Measurements from ENCODE around the gene ZNF169.
"Not testable (repeated sequence)": the region's sequence is repeated elsewhere in the genome, so short reads cannot be mapped to it uniquely, and the experiment has no call there.

Gene ZNF169

GRCh38 chr9:94259077-94259862 lies at the start of gene ZNF169:
TSS of gene ZNF169 (plus strand) at chr9:94259298. CDS start at chr9:94278813, 19,515 bp downstream.
- peak; percentile 89 for DNase-seq (ENCODE audit: low read depth)

DNA sequence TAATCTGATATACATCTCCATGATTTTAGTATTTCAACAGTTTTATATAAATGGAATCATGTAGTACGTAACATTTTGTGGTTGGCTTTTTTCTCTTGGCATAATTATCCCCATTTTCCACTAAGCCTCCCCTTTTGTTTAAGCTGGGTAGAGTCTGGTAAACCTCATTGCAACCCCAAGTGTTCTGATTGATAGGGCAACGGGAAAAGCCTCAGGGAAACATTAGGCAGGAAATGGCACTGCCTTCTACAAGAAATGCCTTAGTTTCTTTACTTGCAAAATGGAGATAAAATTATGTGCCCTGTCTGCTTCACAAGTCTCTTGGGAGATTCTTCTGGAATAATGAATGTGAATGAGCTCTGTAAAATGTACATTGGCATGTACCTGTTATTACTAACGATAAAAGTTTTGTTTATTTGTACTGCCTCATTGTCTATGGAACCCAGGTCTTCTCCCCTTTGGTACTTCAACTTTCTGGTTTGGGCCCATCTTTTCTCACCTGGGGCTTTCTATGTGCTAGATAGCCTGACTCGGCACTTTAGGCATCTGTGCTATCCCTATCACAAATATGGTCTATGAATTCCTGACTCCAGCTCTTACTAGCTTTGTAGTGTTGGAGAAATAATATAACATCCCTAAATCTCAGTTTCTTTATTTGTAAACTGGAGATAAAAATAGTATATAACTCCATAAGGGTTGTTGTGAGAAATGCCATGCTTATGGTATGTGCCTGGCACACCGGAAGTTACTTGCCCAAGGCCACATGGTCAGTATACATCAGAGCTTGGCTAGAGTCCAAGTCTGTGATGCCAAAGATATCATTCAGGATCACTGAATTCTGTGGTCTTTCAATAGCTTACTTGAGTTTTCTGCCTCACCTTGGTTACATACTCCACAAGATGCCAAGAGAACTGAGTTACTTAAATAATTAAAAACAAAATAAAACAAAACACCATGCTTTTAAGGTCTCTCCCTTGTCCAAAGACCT lies 48.2 kb upstream of the ZNF169 start:
- DNase-seq (ENCODE audit: low read depth) = no peak

GRCh38 chr9:94212091-94212490 lies 47.0 kb upstream of the ZNF169 start:
- peak; percentile 87 for DNase-seq (ENCODE audit: low read depth)

GRCh38 chr9:94212531-94212930 lies 46.6 kb upstream of the ZNF169 start:
- no peak for DNase-seq (ENCODE audit: low read depth)

DNA sequence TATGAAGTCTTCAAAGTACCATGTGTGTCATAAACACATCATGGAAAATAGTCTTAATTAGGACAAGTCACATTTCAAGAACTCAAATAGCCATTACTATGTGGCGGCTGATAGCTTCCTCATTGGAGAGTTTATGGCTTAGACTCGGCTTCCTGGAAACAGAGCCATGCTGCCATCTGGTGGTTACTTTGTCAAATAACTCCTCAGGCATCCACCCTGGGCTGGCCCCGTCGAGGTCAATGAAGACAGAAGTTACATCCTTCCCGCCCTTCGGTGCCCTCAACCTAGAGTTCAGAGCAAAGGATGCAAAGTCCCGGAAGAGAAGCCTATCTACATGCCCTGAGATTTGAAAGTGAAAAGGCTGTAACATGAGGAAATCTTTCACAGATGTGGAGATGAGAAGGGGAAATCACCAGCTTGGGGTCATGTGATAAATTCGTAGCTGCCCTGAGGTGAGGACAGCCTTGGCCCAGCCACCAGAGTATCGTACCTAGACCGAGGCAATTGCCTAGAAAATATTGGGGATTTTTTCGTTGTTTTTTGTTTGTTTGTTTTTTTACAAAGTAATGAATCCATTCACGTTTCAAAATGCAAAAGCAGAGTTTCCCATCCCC lies 45.5 kb upstream of the ZNF169 start:
- DNase-seq (ENCODE audit: low read depth) = peak; percentile 64

GRCh38 chr9:94222870-94223269 lies 36.2 kb upstream of the ZNF169 start:
- DNase-seq (ENCODE audit: low read depth) = no peak

DNA sequence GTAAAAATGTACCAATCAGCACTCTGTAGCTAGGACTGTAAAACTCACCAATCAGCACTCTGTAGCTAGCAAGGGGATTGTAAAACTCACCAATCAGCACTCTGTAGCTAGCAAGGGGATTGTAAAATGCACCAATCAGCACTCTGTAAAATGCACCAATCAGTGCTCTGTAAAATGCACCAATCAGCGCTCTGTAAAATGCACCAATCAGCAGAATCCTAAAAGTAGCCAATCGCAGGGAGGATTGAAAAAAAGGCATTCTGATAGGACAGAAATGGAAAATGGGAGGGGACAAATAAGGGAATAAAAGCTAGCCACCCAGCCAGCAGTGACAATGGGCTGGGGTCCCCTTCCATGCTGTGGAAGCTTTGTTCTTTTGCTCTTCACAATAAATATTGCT lies 33.7 kb upstream of the ZNF169 start:
- not testable (repeated sequence) for DNase-seq (ENCODE audit: low read depth)

GRCh38 chr9:94228616-94229015 lies 30.5 kb upstream of the ZNF169 start:
- DNase-seq (ENCODE audit: low read depth) = no peak

GRCh38 chr9:94232428-94232827 lies 26.7 kb upstream of the ZNF169 start:
- DNase-seq (ENCODE audit: low read depth) = no peak

DNA sequence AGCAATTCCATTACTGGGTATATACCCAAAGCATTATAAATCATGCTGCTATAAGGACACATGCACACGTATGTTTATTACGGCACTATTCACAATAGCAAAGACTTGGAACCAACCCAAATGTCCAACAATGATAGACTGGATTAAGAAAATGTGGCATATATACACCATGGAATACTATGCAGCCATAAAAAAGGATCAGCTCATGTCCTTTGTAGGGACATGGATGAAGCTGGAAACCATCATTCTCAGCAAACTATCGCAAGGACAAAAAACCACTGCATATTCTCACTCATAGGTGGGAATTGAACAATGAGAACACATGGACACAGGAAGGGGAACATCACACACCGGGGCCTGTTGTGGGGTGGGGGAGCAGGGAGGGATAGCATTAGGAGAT lies 18.0 kb upstream of the ZNF169 start:
- not testable (repeated sequence) for DNase-seq (ENCODE audit: low read depth)

GRCh38 chr9:94245651-94246050 lies 13.4 kb upstream of the ZNF169 start:
- no peak for DNase-seq (ENCODE audit: low read depth)

DNA sequence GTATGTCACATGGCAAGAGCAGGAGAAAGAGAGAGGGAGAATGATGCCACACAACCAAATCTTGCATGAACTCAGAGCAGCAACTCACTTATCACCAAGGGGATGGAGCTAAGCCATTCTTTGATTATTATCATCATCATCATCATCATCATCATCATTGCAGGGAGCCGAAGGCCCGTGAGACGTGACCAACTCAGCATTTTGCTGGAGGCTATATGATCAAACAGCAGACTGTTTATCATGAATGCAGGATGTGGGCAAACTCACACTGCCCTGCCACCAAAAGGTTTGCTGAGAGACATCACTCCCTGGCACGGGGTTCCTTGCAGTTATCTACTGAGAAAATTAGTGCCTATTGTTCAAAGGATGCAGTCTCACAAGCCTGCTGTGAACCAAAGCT lies 8.6 kb upstream of the ZNF169 start:
- no peak for DNase-seq (ENCODE audit: low read depth)

- DNase-seq (ENCODE audit: low read depth) = no peak
Observed at GRCh38 chr9:94256007-94256406, 3.1 kb upstream of the ZNF169 start.

DNA sequence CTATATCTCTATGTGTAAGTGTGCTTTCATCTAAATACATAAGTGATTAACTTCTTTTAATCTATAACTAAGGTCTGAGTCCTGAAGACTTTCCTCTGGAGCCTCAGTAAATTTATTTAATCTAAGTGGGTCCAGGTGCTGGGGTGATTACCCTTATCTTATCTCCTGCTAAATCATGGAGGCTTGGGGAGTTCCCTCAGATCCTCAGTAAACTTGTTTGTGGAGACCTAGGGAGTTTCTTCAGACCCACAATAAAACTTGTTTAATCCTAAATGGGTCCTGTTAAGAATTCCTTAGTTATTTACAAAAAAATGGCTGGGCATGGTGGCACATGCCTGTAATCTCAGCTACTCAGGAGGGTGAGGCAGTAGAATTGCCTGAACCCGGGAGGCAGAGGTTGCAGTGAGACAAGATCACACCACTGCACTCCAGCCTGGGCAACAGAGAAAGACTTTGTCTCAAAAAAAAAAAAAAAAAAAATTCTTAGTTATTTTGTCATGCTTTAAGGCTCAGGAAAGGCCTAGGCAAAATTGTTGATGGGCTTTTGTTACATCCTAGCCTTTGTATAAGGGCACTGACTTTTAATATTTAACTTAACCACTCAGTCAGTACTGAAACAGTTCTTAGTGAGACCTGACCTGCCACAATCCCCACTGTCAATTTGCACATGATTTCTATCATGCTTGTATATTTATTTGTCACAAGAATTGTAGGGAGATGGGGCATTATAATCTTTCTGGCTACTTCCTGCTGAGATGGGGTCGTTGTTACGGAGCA lies 6.7 kb downstream of the ZNF169 start:
- DNase-seq (ENCODE audit: low read depth) = not testable (repeated sequence)

- DNase-seq (ENCODE audit: low read depth) = no peak
Observed at GRCh38 chr9:94269264-94269663, 10.2 kb downstream of the ZNF169 start.

- no peak for DNase-seq (ENCODE audit: low read depth)
Observed at GRCh38 chr9:94270009-94270408, 10.9 kb downstream of the ZNF169 start.

DNA sequence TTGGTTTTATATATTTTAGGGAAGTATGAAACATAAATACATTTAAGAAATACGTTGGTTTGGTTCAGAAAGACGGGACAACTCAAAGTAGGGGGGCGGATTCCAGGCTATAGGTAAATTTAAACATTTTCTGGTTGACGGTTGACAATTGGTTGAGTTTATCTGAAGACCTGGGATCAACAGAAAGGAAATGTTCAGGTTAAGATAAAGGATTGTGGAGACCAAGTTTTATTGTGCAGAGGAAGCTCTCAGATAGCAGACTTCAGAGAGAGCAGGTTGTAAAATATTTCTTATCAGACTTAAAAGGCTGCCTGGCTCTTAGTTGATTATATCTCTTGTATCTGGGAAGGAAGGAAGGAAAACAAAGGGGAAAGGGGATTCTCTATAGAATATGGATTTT lies 17.9 kb downstream of the ZNF169 start:
- DNase-seq (ENCODE audit: low read depth) = not testable (repeated sequence)

DNA sequence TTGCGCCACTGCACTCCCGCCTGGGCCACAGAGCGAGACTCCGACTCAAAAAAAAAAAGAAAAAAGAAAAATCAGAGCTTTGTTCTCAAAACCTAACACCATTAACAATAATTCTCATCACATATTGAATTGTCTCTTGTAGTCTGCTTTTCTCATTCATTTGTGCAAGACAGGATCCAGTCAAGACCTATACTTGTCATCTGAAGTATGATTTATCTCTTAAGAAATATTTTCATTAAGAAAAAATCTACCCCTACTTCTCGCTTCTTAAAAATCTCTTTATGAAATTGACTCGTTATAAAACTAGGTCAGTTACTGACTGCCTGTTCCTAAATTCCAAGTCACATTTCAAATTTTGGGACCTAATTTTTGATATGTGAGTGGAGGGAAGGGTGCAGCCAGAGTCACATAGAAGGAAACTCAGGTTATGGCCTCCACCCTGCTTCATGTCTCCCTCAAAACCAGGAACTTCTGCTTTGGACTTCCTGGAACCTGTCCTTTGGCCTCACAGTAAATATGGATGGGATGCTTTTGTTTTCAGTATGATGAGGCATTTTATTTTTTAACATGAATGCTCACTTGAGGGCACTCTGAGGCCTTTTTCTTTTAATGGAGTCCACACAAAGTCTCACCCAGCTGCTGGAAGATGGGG lies 18.9 kb downstream of the ZNF169 start:
- DNase-seq (ENCODE audit: low read depth) = no peak

- DNase-seq (ENCODE audit: low read depth) = no peak
Observed at GRCh38 chr9:94280409-94280989, 21.4 kb downstream of the ZNF169 start.

- DNase-seq (ENCODE audit: low read depth) = no peak
Observed at GRCh38 chr9:94281101-94281500, 22.0 kb downstream of the ZNF169 start.

DNA sequence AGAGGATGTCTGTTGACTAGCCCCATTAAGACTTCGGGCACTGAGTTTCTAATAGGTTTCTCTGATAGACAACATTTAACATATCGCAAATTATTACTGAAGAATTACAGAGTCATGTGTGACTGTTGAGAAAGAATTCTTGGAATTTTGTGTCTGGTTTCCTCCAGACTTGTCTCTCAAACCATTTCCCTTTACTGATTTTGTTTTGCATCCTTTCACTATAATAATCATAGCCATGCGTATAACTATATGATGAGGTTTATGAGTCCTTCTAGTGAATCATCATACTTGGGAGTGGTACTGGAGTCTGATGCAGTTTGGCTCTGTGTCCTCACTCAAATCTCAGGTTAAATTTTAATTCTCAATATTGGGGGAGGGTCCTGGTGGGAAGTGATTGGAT lies 27.0 kb downstream of the ZNF169 start:
- peak; percentile 36 for DNase-seq (ENCODE audit: low read depth)
